ENCODE measurements around the gene ZNF345.

The ZNF345 gene

DNA sequence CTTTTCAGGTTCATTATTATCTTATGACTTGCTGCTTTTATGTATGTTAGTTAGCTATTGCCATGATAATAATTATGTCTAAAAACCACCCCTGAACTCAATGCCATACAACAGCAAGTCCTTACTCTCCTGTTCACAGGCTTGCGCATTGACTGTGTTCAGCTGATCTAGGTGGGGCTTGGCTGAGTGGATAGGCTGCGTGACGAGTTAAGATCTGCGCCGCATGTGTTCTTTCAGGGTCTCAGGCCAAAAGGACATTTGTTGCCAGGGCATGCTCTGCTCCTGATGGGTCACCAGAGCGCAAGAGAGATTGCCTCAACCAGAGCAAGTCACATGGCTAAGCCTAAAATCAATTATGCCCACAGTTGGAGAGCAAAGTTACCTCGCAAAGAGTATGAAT is 66.3 kb downstream of the ZNF345 start:
- no peak for DNase-seq (ENCODE audit: low read depth in 2 of 2)

DNA sequence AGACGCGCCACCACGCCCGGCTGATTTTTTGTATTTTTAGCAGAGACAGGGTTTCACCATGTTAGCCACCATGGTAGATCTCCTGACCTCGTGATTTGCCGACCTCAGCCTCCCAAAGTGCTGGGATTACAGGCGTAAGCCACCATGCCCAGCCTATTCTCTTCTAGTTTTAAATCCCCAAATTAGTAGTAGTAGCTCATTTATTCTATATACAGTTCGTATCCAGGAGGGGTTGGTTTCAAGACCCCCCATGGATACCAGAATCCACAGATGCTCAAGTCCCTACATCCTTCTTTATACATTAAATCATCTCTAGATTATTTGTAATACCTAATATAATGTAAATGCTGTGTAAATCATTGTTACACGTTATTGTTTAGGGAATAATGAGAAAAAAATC is 67.4 kb downstream of the ZNF345 start:
- no peak for DNase-seq (ENCODE audit: low read depth in 2 of 2)
